ENCODE results near the gene IKZF2.

IKZF2 gene

GRCh38 chr2:213098612-213099011 lies 52.8 kb downstream of the IKZF2 start:
- no peak for DNase-seq

DNA sequence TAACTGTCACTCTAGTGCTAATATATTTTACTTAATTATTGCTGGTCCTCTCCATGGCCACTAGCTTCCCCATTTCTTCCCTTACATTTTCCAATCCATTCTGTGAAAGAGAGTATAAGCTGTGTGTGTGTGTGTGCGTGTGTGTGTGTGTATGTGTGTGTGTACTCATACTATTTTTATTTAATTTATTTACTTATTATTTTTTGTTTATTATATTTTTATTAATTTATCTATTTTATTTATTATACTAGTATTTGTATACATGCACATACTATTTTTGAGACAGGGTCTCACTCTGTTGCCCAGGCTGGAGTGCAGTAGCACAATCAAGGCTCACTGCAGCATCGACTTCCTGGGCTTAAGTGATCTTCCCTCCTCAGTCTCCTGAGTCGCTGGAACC lies 59.6 kb downstream of the IKZF2 start:
- DNase-seq = no peak

DNA sequence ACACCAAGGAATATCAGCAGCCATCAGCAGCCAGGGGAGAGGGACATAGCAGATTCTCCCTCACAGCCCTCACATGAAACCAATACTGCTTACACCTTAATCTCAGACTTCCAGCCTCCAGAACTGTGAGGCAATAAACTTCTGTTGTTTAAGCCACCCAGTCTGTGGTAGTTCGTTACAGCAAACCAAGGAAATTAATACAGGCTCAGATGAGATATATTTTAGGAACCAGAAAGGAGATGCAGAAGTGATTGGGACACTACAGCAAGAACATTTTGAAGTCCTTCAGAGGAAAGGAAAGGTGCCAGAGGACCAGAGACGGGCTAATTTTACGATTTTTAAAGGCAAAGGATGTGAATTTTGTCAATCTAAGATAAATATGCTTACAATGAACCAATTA lies 60.6 kb downstream of the IKZF2 start:
- no peak for DNase-seq

DNA sequence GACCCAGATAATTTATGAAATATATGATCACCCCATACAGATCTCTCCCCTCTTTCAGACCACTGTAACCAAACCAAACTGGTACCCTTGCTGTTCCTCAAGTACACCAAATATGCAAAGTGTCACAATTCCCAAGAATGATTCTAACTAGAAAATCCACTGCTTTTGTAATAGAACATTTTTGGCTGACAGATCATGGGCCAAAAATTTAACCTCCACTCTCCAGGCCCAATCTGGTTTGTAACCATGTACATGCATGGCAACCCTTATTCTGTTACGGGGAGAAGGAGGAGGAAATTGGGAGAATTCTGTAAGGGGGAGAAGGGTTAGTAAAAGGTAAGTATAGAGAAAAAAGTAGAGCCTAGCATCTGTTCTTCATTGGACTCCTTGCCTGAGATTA lies 62.0 kb downstream of the IKZF2 start:
- no peak for DNase-seq

GRCh38 chr2:213087040-213087439 lies 64.4 kb downstream of the IKZF2 start:
- no peak for DNase-seq

GRCh38 chr2:213086571-213086970 lies 64.8 kb downstream of the IKZF2 start:
- no peak for DNase-seq

- no peak for DNase-seq
Measured at GRCh38 chr2:213086050-213086449, 65.4 kb downstream of the IKZF2 start.

DNA sequence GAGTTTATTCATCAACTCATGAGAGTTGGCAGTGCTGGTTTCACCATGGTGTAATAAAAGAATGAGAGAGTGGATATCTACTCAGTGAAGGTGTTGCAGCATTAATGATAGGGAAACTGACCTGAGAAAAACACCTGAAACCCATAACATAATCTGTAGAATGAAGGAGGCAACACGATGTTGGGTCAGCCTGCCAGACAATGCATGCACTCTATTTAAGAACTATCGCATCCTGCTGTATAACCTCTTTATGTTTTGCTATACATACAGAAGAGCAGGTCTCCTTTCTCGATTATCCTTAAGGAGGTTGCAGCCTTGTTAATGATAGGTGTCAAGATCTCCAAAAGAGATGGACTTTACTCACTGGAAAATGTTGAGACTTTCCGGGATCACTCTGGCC lies 65.9 kb downstream of the IKZF2 start:
- no peak for DNase-seq

DNA sequence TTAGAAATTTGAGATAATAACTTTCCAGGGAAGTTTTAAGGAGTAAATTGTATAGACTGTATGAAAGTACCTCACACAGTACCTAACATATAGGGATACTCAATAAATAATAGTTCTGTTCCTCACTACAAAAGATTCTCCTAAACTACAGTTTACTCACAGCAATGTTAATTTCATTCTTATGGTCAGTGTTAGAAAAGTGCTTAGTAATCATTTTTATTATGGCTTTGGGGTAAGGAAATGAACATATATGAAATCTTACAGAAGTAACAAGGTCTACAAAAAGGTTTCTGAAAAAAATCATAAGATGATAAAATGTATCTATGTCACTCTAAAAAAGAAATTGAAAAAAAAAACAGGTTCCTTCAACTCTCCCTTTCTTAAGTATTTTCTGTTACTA lies 67.2 kb downstream of the IKZF2 start:
- no peak for DNase-seq

DNA sequence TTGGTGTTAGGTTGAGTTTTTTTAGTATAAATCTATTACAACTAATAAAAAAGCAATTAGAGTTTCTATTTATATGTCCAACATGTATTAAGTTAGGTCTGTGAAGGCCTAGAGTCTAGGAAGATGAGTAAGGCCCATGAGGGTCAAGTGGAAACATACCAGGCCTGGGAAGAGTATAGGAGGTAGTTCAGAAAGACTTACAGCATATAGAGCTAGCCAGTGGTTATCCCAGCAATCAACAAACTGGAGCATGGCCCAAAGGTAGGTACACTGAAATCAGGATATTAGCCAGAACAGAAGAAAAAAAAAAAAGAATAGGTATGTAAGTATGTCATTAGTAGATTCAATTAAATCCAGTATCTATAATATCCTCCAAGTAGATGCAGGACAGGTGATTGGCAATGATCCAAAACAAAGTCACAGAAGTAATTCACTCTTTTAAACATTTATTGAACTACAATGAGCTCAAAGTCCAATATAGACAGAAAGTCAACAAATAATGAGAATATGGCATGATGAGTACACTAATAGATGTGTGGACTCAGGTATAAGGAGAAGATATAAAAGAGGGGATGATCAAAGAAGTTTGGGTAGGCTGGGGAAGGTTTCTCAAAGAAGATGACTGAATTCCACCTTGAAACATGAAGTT lies 70.3 kb downstream of the IKZF2 start:
- no peak for DNase-seq

DNA sequence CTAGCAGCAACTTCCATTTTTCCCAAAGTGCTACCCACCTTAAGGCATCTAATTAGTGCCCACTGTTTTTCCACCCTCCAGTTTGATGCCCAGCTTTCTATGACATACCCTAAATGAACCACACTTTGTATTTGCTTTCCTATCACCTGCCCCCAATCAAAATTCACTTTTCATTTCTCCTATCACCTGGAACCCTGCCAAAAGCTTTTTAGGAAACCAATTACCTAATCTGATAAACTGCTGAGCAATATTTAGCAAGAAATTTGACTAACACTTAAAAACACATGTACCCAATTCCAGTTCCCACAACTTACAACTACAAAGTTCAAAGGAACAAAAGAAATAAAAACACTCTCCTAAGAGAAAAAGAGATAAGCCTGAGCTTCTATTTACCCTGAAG lies 71.7 kb downstream of the IKZF2 start:
- no peak for DNase-seq

DNA sequence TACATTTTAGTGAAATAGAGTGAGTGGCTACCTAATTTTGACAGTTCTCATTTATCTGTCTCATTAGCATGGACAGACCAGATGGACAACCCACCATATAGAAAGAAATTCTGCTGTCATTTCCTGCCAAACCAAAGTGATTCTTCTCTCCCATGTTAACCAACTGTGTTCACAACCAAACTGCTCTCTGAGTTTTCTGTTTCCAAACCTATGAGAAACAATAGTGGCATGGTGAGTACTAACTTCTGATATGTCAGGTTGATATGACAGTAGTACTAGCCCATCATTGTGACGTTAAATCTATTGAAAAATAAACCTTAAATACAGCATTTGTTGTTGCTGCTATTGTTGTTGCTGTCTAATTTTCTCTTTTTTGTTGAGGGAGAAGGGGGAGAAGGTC lies 72.7 kb downstream of the IKZF2 start:
- no peak for DNase-seq

GRCh38 chr2:213069531-213069930 lies 81.9 kb downstream of the IKZF2 start:
- no peak for DNase-seq

DNA sequence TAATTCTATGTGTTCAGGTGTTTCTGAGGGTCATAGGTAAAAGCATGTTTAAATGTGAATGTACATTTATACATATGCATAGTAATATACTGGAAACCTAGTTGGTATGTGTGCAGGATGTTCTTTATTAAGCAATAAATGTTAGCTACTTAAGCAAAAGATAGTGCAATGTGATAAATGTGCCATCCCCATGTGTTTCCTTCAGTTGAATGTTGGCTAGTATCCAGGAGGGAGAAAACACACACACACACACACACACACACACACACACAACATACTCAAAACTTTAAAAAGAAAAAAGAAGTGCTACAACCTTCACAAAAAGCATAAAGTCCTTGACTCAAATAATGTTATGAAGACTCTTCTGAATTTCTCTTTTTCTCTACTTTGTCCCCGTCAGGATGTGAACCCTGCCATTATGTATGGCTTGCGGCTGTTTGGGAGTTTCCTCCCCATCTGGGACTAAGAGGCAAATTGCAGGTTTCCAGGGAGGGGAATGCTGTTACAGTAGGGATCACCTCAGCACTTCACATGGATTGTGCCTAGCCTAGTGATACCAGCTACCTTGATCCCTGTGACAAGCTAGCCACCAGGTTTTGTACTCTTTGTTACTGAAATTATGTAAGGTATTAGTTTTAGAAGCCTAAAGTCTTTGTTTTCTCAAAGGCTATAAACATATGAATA lies 82.6 kb downstream of the IKZF2 start:
- no peak for DNase-seq

- no peak for DNase-seq
Measured at GRCh38 chr2:213067888-213068287, 83.5 kb downstream of the IKZF2 start.

GRCh38 chr2:213066443-213066743 lies 85.0 kb downstream of the IKZF2 start:
- no peak for DNase-seq

DNA sequence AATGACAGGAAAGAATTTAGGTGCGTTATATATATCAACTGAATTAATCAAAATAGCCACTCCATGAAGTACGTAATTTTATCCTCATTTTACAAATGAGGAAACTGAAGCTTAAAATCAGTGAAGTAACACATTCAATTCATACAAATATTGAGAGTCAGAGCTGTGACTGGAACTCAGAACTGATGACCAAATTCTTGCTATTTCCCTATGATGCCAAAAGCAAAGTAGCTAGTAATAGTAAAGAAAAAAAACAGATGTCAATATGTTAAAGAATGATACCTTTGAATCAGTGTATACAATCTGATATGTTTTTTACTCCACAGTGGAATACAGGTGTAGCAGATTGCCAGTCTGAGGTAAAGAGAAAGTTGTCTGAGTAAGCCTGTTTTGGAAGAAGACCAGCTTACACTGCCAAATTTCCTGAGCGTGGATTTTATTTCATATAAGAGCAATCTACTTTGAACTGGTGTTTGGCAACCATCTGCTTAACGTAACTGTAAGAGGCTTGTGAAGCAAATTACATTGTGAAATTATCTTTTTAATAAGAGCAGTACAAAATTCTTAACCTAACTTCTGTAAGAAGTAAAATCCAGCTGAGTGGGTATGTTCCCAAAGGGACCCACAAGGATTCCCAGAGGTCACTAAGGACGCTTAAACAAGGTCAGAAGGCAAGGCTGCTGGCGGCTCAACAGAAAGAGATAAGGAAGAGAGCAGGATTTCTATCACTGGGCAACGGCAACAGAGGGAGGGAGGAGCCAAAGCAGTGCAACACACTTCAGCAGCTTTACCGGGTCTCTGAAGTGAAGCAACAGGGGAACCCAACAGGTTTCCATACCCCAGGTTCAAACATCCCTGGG lies 85.6 kb downstream of the IKZF2 start:
- no peak for DNase-seq

DNA sequence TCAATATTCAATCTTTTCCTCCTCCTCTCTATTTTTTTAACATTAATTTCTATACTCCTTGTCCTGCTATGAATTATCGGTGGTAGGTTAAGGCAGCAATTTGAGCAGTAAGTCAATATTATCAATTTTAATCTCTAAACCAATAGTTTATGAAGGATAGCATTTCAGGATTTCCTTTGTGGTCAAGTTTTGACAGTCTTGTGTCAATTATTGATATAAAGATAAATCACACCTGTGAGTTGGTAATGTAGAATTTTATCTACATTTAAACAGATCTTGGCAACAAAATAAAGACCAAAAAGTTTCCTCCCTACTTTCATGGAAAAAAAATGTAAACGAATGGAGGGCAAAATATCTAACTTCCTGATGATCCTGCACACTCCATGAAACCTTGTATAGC lies 87.3 kb downstream of the IKZF2 start:
- DNase-seq = no peak

- no peak for DNase-seq
Measured at GRCh38 chr2:213057977-213058376, 93.4 kb downstream of the IKZF2 start.

GRCh38 chr2:213046431-213046830 lies 105.0 kb downstream of the IKZF2 start:
- no peak for DNase-seq

GRCh38 chr2:213043566-213043965 lies 107.8 kb downstream of the IKZF2 start:
- no peak for DNase-seq

DNA sequence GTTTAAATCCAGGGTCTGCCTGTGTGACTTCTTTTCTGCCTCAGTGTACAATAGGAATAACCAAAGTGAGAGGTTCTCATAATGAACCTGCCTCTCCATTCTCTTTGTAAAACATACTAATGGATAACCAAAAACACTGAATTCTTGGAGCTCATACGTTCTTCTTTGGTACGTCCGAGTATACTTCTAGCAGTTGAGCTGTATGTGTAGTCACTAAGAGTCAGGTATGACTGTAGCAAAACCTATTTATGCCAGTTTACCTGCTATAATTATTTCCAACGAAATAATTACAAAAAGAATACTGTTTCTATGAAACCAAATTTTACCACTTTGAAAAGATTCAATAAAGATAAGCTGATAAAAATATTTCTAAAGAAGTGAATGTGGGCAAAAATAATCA lies 109.2 kb downstream of the IKZF2 start:
- no peak for DNase-seq

DNA sequence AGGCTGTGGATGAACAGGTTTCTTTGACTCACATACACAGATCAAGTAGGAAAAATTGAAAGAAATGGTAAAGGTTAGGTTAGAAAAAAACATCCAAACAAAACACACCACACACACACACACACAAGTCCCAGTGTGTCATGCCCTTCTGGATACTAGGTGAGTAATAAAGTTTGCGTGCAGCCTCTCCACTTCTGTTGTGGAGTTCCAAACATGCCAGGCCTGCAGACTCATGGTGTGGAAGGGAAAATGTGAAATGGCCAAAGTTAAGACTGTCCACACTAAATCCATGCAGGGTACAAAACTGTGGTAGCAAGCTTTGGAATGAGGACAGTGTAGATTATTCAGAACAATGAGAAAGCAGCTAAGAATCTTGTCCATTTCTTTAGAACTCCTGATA lies 114.6 kb downstream of the IKZF2 start:
- DNase-seq = no peak

DNA sequence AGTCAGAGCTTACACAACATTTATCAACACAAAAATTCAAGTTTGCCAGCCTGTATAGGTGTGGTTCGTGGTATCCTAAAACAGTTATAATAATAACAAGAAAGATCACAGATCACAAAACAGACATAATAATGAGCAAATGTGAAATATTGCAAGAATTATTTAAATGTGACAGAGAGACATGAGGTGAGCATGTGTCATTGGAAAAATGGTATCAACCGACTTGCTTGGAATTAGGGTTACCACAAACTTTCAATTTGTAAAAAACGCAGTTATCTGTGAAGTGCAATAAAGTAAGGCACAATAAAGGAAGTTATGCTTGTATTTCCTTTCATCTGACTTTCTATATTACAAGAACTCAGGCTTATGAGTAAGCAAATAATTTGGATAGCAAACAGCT lies 116.8 kb downstream of the IKZF2 start:
- DNase-seq = no peak

Data from suppressor macrophage treated with lipopolysaccharide for 1 hour (primary cell).